Hepatocyte (in vitro differentiated cells): ENCODE results near the gene CCDC89. TPM values are rescaled to one million over a fixed set of nuclear protein-coding genes. Genes with fewer than 3 reads are reported as not detected.

Experiments used
- DNase-seq: peaks from one replicate; pipeline ENCODE4 v3.0.0-alpha.2; 2016; ENCODE audit warnings: low spot score
- H2AFZ ChIP-seq: fragments of 200-600 bp; sonication (generic); 2 replicates; pipeline ENCODE4 v1.6.0; 2016; ENCODE audit warnings: antibody characterized with exemption, mild to moderate bottlenecking
- H3K27ac ChIP-seq: fragments of 200-600 bp; sonication (generic); 2 replicates; pipeline ENCODE4 v1.5.1; 2016; ENCODE audit warnings: mild to moderate bottlenecking
- H3K27me3 ChIP-seq: fragments of 200-600 bp; sonication (generic); 2 replicates; pipeline ENCODE4 v1.6.1; 2016
- H3K36me3 ChIP-seq: fragments of 200-600 bp; sonication (generic); replicated peaks from 2 replicates; pipeline ENCODE4 v1.5.1; 2016; ENCODE audit warnings: low read depth; ENCODE audit not compliant: insufficient read depth
- H3K4me1 ChIP-seq: fragments of 200-600 bp; sonication (generic); 2 replicates; pipeline ENCODE4 v1.5.1; 2016; ENCODE audit warnings: mild to moderate bottlenecking, moderate library complexity; ENCODE audit not compliant: insufficient read depth
- H3K4me2 ChIP-seq: fragments of 200-600 bp; sonication (generic); 2 replicates; pipeline ENCODE4 v1.6.0; 2016
- H3K4me3 ChIP-seq: fragments of 200-600 bp; sonication (generic); 2 replicates; pipeline ENCODE4 v1.5.1; 2016; ENCODE audit warnings: mild to moderate bottlenecking
- H3K79me2 ChIP-seq: fragments of 200-600 bp; sonication (generic); 2 replicates; pipeline ENCODE4 v1.6.0; 2017; ENCODE audit warnings: mild to moderate bottlenecking
- H3K9me2 ChIP-seq: fragments of 200-600 bp; sonication (generic); replicated peaks from 2 replicates; pipeline ENCODE4 v1.6.0; 2017; ENCODE audit warnings: mild to moderate bottlenecking; ENCODE audit not compliant: insufficient read depth
- H3K9me3 ChIP-seq: fragments of 200-600 bp; sonication (generic); 2 replicates; pipeline ENCODE4 v1.5.1; 2016; ENCODE audit warnings: low read depth, mild to moderate bottlenecking
- H4K20me1 ChIP-seq: fragments of 200-600 bp; sonication (generic); 2 replicates; pipeline ENCODE4 v1.6.0; 2016; ENCODE audit warnings: mild to moderate bottlenecking; ENCODE audit not compliant: insufficient read depth, poor library complexity, severe bottlenecking
- EZH2 ChIP-seq: fragments of 200-600 bp; sonication (generic); IDR thresholded peaks from 2 replicates; pipeline ENCODE4 v1.6.1; 2016; ENCODE audit warnings: antibody characterized with exemption, mild to moderate bottlenecking, borderline replicate concordance
- EZH2phosphoT487 ChIP-seq: fragments of 200-600 bp; sonication (generic); IDR thresholded peaks from one replicate; pipeline ENCODE4 v1.6.1; 2018; ENCODE audit warnings: antibody characterized with exemption, mild to moderate bottlenecking, low read depth, moderate library complexity; ENCODE audit not compliant: unreplicated experiment, severe bottlenecking
- WGBS: methylation state at CpG from one replicate; pipeline ENCODE4 v1.1.6; 2016; ENCODE audit warnings: low lambda C conversion rate; ENCODE audit errors: missing lambda C conversion rate; 5-methylcytosine and 5-hydroxymethylcytosine counted together
- polyA plus RNA-seq: library from polyadenylated mRNA; unstranded; fragments of >200 nt; fragmentation: Nextera tagmentation; extraction: Ambion mirVana; gene quantifications from 2 replicates; pipeline ENCODE4 v1.2.1, GENCODE V29; 2016
- total RNA-seq: library from RNA; depleted of rRNA; stranded (reverse); fragments of >200 nt; gene quantifications from 2 replicates; pipeline ENCODE4 v1.2.3, GENCODE V29; 2014
- TF ChIP-seq, protein P1 (sequence below): fragments of 200-600 bp; sonication (generic); IDR thresholded peaks from 2 replicates; pipeline ENCODE4 v1.5.1; 2016; ENCODE audit warnings: antibody characterized with exemption, mild to moderate bottlenecking; ENCODE audit not compliant: poor library complexity

CCDC89 gene
- total and polyA plus RNA-seq, 2 experiments from 2014 or later = 0.75 to 0.83 TPM

- DNase-seq = no peak
- TF ChIP-seq EZH2 (no peak), EZH2phosphoT487 (no peak)
- TF ChIP-seq, protein P1, sequence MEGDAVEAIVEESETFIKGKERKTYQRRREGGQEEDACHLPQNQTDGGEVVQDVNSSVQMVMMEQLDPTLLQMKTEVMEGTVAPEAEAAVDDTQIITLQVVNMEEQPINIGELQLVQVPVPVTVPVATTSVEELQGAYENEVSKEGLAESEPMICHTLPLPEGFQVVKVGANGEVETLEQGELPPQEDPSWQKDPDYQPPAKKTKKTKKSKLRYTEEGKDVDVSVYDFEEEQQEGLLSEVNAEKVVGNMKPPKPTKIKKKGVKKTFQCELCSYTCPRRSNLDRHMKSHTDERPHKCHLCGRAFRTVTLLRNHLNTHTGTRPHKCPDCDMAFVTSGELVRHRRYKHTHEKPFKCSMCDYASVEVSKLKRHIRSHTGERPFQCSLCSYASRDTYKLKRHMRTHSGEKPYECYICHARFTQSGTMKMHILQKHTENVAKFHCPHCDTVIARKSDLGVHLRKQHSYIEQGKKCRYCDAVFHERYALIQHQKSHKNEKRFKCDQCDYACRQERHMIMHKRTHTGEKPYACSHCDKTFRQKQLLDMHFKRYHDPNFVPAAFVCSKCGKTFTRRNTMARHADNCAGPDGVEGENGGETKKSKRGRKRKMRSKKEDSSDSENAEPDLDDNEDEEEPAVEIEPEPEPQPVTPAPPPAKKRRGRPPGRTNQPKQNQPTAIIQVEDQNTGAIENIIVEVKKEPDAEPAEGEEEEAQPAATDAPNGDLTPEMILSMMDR = no peak
- H3K9me2 ChIP-seq = no peaks in the 10 kb centered on the region
- H3K4me3 ChIP-seq = no peak overlapping the region
- H2AFZ ChIP-seq = no peak overlapping the region
- no peaks in the 10 kb centered on the region for H3K9me3 ChIP-seq
- H3K36me3 ChIP-seq = no peaks in the 10 kb centered on the region
- no peak overlapping the region for H3K4me2 ChIP-seq
- no peak overlapping the region for H3K27ac ChIP-seq
- peaks cover 13% of the 10 kb centered on the region for H3K79me2 ChIP-seq
- 93% methylated on average over 1 of the region's 1 CpG for WGBS
- H4K20me1 ChIP-seq = peaks cover 12% of the 10 kb centered on the region
- H3K4me1 ChIP-seq = no peaks in the 10 kb centered on the region
- H3K27me3 ChIP-seq = no peaks in the 10 kb centered on the region
Observed at GRCh38 chr11:85668157-85668556, 17.8 kb downstream of the CCDC89 start.

DNA sequence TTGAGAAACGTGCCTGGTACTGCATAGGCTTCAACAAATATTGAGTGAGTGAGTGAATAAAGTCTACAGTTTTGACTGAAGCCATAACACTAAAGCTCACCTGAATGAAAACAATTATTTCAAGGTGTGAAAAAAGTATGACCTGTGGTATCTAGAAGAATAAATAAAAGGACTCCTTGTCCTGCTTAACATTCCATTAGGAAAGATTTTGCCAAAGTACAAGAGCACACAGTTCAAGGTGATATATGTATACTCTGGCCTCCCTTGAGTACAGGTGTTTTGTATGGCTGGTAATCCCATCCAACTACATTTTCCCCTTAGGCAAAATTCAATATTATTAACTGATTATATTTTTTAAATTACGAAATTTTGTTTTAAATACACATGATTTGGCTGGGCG, 19.3 kb downstream of the CCDC89 start:
- no peaks in the 10 kb centered on the region for H3K9me2 ChIP-seq

GRCh38 chr11:85665733-85666132, 20.3 kb downstream of the CCDC89 start:
- H3K4me1 ChIP-seq = peaks cover 13% of the 10 kb centered on the region
- peak overlapping the region; percentile 91 for H3K4me2 ChIP-seq
- H3K27ac ChIP-seq = peak overlapping the region; percentile 99
- peaks cover 37% of the 10 kb centered on the region for H3K79me2 ChIP-seq
- peak; percentile 12 for DNase-seq
- no peak overlapping the region for H3K4me3 ChIP-seq
- H3K9me2 ChIP-seq = no peaks in the 10 kb centered on the region
- peak overlapping the region; percentile 58 for H2AFZ ChIP-seq
- H4K20me1 ChIP-seq = peaks cover 37% of the 10 kb centered on the region
- no peaks in the 10 kb centered on the region for H3K9me3 ChIP-seq
- H3K36me3 ChIP-seq = no peaks in the 10 kb centered on the region
- TF ChIP-seq, protein P1 = no peak
- no peaks in the 10 kb centered on the region for H3K27me3 ChIP-seq
- WGBS = 67% methylated on average over 5 of the region's 5 CpGs

More for the DNA sequence above, 19.3 kb downstream of the CCDC89 start:
- Histone ChIP-seq H3K27me3 (no peaks in the 10 kb centered on the region), H3K4me2 (no peak overlapping the region), H4K20me1 (peaks cover 27% of the 10 kb centered on the region), H3K36me3 (no peaks in the 10 kb centered on the region), H2AFZ (peak overlapping the region; percentile 58), H3K4me1 (peaks cover 7% of the 10 kb centered on the region), H3K9me3 (no peaks in the 10 kb centered on the region), H3K27ac (peak overlapping the region; percentile 99), H3K4me3 (no peak overlapping the region), H3K79me2 (peaks cover 28% of the 10 kb centered on the region)
- TF ChIP-seq, protein P1 = no peak
- TF ChIP-seq EZH2 (no peak), EZH2phosphoT487 (no peak)
- WGBS = 90% methylated on average over 3 of the region's 3 CpGs
- no peak for DNase-seq
